Measurements from ENCODE around the gene CAAP1. TPM values are rescaled to one million over a fixed set of nuclear protein-coding genes. Genes with fewer than 3 reads are reported as not detected.

CAAP1 gene, protein sequence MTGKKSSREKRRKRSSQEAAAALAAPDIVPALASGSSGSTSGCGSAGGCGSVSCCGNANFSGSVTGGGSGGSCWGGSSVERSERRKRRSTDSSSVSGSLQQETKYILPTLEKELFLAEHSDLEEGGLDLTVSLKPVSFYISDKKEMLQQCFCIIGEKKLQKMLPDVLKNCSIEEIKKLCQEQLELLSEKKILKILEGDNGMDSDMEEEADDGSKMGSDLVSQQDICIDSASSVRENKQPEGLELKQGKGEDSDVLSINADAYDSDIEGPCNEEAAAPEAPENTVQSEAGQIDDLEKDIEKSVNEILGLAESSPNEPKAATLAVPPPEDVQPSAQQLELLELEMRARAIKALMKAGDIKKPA
- total RNA-seq, result 10 to 100 TPM; 14.9 to 18.3 TPM

DNA sequence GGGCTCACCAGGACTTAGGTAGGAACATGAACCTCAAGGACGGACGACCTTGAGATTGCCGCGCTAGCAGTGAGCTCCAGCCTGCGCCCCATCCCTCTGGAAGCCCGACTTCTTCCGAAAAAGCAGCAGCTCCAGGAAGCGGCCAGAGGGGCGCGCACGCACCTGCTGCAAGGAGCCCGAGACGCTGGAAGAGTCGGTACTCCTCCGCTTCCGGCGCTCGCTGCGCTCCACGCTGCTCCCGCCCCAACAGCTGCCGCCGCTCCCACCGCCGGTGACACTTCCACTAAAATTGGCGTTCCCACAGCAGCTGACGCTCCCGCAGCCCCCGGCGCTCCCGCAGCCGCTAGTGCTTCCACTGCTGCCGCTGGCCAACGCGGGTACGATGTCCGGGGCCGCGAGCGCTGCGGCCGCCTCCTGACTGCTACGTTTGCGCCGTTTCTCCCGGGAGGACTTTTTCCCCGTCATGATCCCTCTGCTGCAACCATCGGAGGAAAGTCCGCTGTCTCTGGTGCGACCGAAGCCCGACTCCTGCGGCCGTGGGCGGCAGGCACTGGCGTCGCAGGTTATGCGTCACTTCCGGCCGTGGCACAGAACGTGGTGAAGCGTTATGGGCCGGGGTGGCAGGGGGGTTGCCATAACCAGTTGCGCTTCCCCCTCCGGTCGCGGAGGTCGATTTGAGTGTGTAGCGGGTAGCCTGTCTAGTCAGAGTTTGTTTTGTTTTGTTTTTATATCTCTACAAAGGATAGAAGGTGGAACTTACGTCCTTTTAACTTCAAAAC lies at the start of gene CAAP1:
Gene CAAP1 (minus strand): TSS at position 552 of the 779 bp plus-strand sequence. CDS start 87 bp downstream, at position 465.
- ATAC-seq (replicated peaks), result peak; percentile 94
- H3K27ac Mint-ChIP-seq, result peak within 1 kb of the TSS; percentile 95
- peaks cover 12% of the 10 kb centered on the region for H3K4me1 Mint-ChIP-seq
- peak within 1 kb of the TSS; percentile 89 for H3K4me3 Mint-ChIP-seq
- no peaks in the 10 kb centered on the region for H3K27me3 Mint-ChIP-seq
- peaks cover 7% of the 10 kb centered on the region for H3K9me3 Mint-ChIP-seq
- H3K36me3 Mint-ChIP-seq (ENCODE audit: low read depth), result peaks cover 11% of the 10 kb centered on the region

- peaks cover 9% of the 10 kb centered on the region for H3K9me3 Mint-ChIP-seq
- peak overlapping the region; percentile 43 for H3K4me3 Mint-ChIP-seq
- peaks cover 48% of the 10 kb centered on the region for H3K36me3 Mint-ChIP-seq (ENCODE audit: low read depth)
- peaks cover 46% of the 10 kb centered on the region for H3K4me1 Mint-ChIP-seq
- ATAC-seq (replicated peaks), result peak; percentile 42
- H3K27me3 Mint-ChIP-seq, result no peaks in the 10 kb centered on the region
- H3K27ac Mint-ChIP-seq, result peak overlapping the region; percentile 29
Observed at GRCh38 chr9:26940779-26941178, 48.2 kb upstream of the CAAP1 start.

GRCh38 chr9:26939955-26940711 lies 47.5 kb upstream of the CAAP1 start:
- H3K4me1 Mint-ChIP-seq, result peaks cover 40% of the 10 kb centered on the region
- no peaks in the 10 kb centered on the region for H3K27me3 Mint-ChIP-seq
- ATAC-seq (replicated peaks), result peak; percentile 29
- peak overlapping the region; percentile 43 for H3K4me3 Mint-ChIP-seq
- H3K36me3 Mint-ChIP-seq (ENCODE audit: low read depth), result peaks cover 50% of the 10 kb centered on the region
- peaks cover 9% of the 10 kb centered on the region for H3K9me3 Mint-ChIP-seq
- peak overlapping the region; percentile 29 for H3K27ac Mint-ChIP-seq

GRCh38 chr9:26937816-26938371 lies 45.3 kb upstream of the CAAP1 start:
- no peak for ATAC-seq (replicated peaks)
- peaks cover 32% of the 10 kb centered on the region for H3K4me1 Mint-ChIP-seq
- peaks cover 50% of the 10 kb centered on the region for H3K36me3 Mint-ChIP-seq (ENCODE audit: low read depth)
- H3K9me3 Mint-ChIP-seq, result peaks cover 9% of the 10 kb centered on the region
- H3K27ac Mint-ChIP-seq, result peak overlapping the region; percentile 29
- no peaks in the 10 kb centered on the region for H3K27me3 Mint-ChIP-seq
- no peak overlapping the region for H3K4me3 Mint-ChIP-seq

DNA sequence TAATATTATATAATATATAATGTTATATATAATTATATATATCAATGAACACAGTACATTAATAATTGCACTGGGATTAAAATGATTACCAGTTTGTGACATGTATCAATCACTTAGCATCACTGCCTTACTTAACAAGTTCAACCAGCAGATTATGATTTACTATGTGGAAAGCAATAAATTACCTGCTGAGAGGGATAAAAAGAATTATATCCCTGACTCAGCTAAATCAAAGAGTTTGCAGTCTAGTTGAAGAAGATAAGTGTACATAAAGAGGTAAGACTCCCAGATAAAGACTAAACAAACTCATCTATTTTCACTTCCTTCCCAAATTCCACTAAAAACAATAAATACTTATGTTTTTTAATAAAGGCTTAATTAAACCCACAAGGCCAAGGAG lies 43.2 kb upstream of the CAAP1 start:
- H3K27me3 Mint-ChIP-seq, result no peaks in the 10 kb centered on the region
- peaks cover 64% of the 10 kb centered on the region for H3K36me3 Mint-ChIP-seq (ENCODE audit: low read depth)
- no peak for ATAC-seq (replicated peaks)
- no peak overlapping the region for H3K4me3 Mint-ChIP-seq
- H3K27ac Mint-ChIP-seq, result no peak overlapping the region
- H3K4me1 Mint-ChIP-seq, result peaks cover 22% of the 10 kb centered on the region
- H3K9me3 Mint-ChIP-seq, result peaks cover 9% of the 10 kb centered on the region

- no peaks in the 10 kb centered on the region for H3K9me3 Mint-ChIP-seq
- no peak overlapping the region for H3K4me3 Mint-ChIP-seq
- no peak overlapping the region for H3K27ac Mint-ChIP-seq
- ATAC-seq (replicated peaks), result no peak
- peaks cover 8% of the 10 kb centered on the region for H3K4me1 Mint-ChIP-seq
- peaks cover 87% of the 10 kb centered on the region for H3K36me3 Mint-ChIP-seq (ENCODE audit: low read depth)
- H3K27me3 Mint-ChIP-seq, result no peaks in the 10 kb centered on the region
Observed at GRCh38 chr9:26928902-26929495, 36.4 kb upstream of the CAAP1 start.

- H3K27ac Mint-ChIP-seq, result no peak overlapping the region
- ATAC-seq (replicated peaks), result no peak
- H3K36me3 Mint-ChIP-seq (ENCODE audit: low read depth), result peaks cover 92% of the 10 kb centered on the region
- peaks cover 8% of the 10 kb centered on the region for H3K4me1 Mint-ChIP-seq
- H3K4me3 Mint-ChIP-seq, result no peak overlapping the region
- H3K9me3 Mint-ChIP-seq, result no peaks in the 10 kb centered on the region
- no peaks in the 10 kb centered on the region for H3K27me3 Mint-ChIP-seq
Observed at GRCh38 chr9:26925609-26926008, 33.0 kb upstream of the CAAP1 start.

DNA sequence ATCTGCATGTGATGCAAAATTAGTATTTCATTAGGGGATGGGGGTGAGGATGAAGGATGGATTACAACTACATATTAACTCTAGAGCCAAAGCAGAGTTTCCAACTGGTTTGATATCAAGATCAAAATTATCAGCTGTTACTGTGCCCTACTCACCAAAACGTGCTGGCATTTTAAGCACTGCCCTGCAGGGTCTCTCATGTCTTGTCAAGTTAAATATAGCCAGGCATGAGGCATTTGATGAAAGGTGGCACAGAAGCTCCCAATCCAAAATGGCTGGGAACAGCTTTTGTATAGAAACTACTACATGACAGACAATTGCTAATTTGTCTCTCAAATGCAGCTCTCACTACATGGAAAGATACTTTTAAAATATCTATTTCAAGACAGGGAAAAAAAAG lies 27.1 kb upstream of the CAAP1 start:
- Mint-ChIP-seq H3K36me3 (ENCODE audit: low read depth) (peaks cover 100% of the 10 kb centered on the region), H3K27me3 (no peaks in the 10 kb centered on the region), H3K4me1 (peaks cover 2% of the 10 kb centered on the region), H3K9me3 (no peaks in the 10 kb centered on the region), H3K4me3 (no peak overlapping the region), H3K27ac (no peak overlapping the region)
- ATAC-seq (replicated peaks), result no peak

- peaks cover 92% of the 10 kb centered on the region for H3K36me3 Mint-ChIP-seq (ENCODE audit: low read depth)
Observed at GRCh38 chr9:26913138-26913668, 20.6 kb upstream of the CAAP1 start.

DNA sequence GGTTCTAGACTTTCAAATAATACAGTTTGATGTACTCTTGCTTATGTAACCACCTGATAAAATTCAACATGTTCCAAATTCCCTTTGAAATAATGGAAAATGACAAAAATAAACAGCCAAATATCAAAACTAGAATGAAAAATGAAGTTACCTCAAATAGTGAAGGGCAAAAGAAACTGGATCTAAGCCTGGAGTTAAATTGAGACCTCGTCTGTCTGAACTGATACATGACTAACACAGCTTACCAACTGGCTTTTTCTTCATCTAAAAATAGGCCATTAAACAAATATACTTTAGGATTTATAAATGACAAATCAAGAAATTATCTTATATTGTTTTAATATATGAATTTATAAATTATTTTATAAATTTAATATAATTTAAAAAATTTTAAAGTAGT lies 12.1 kb upstream of the CAAP1 start:
- no peaks in the 10 kb centered on the region for H3K9me3 Mint-ChIP-seq
- H3K27me3 Mint-ChIP-seq, result no peaks in the 10 kb centered on the region
- no peak overlapping the region for H3K4me3 Mint-ChIP-seq
- peaks cover 71% of the 10 kb centered on the region for H3K36me3 Mint-ChIP-seq (ENCODE audit: low read depth)
- H3K4me1 Mint-ChIP-seq, result no peaks in the 10 kb centered on the region
- ATAC-seq (replicated peaks), result no peak
- H3K27ac Mint-ChIP-seq, result no peak overlapping the region

More at GRCh38 chr9:26913138-26913668, 20.6 kb upstream of the CAAP1 start:
- H3K27me3 Mint-ChIP-seq, result no peaks in the 10 kb centered on the region
- no peaks in the 10 kb centered on the region for H3K9me3 Mint-ChIP-seq
- H3K4me1 Mint-ChIP-seq, result no peaks in the 10 kb centered on the region
- H3K4me3 Mint-ChIP-seq, result no peak overlapping the region
- ATAC-seq (replicated peaks), result no peak
- H3K27ac Mint-ChIP-seq, result no peak overlapping the region

GRCh38 chr9:26904070-26904469 lies 11.5 kb upstream of the CAAP1 start:
- Mint-ChIP-seq H3K27me3 (no peaks in the 10 kb centered on the region), H3K27ac (no peak overlapping the region), H3K36me3 (ENCODE audit: low read depth) (peaks cover 65% of the 10 kb centered on the region), H3K9me3 (no peaks in the 10 kb centered on the region), H3K4me1 (no peaks in the 10 kb centered on the region), H3K4me3 (no peak overlapping the region)
- ATAC-seq (replicated peaks), result no peak

DNA sequence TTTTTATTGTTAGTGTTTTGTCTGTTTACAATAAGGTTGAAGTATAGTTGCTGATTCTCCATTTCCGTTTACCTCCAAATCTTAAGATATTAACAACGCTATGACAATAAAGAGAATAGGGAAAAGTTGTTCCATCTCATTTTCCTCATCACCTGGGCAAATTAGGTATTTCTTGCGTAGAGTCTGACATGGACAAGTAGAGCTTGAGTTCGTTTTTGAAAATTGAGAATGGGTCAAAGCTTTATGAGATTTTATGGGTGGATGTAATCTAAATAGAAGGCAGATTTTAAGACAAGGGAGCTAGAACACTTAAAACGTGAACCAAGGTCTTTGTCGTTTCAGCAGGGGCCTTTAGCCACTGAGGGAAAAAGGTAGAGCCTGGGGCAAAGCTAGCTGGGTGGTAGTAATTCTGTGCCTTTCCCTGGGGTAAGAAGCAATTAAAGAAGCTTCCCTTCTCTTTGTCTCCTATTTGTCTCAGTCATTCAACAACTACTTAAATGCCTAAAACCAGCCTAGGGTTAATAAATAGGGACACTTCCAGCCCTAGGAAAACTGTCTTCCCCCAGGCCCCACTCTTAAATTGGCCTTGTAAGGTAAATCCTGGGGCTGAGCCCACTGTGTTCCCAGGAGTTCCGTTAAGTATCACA lies 551 bp upstream of the CAAP1 start:
- Mint-ChIP-seq H3K4me1 (peaks cover 8% of the 10 kb centered on the region), H3K4me3 (peak overlapping the region; percentile 89), H3K27ac (peak overlapping the region; percentile 95), H3K36me3 (ENCODE audit: low read depth) (peaks cover 11% of the 10 kb centered on the region), H3K9me3 (peaks cover 7% of the 10 kb centered on the region), H3K27me3 (no peaks in the 10 kb centered on the region)
- no peak for ATAC-seq (replicated peaks)

GRCh38 chr9:26891726-26892125 lies 876 bp downstream of the CAAP1 start:
- no peaks in the 10 kb centered on the region for H3K27me3 Mint-ChIP-seq
- H3K9me3 Mint-ChIP-seq, result peaks cover 7% of the 10 kb centered on the region
- peaks cover 12% of the 10 kb centered on the region for H3K4me1 Mint-ChIP-seq
- H3K36me3 Mint-ChIP-seq (ENCODE audit: low read depth), result peaks cover 17% of the 10 kb centered on the region
- H3K4me3 Mint-ChIP-seq, result peak overlapping the region; percentile 89
- peak overlapping the region; percentile 95 for H3K27ac Mint-ChIP-seq
- ATAC-seq (replicated peaks), result no peak

Data from activated T-helper 17 cell treated with anti-CD3 and anti-CD28 coated beads, Interleukin-2, amount 50 U/mL, for 72 hours (primary cell).